HG02798 (cell line): ENCODE results near the gene KIAA0753.

ENCODE experiments used
- ATAC-seq: cut with Tn5 transposase; IDR thresholded peaks from one replicate; pipeline ENCODE4 v1.9.1; 2021; ENCODE audit warnings: mild to moderate bottlenecking; ENCODE audit not compliant: unreplicated experiment, poor library complexity

The KIAA0753 gene

GRCh38 chr17:6643451-6644125, 3.1 kb upstream of the KIAA0753 start:
- ATAC-seq, result no peak

GRCh38 chr17:6642592-6642991, 2.1 kb upstream of the KIAA0753 start:
- ATAC-seq, result no peak

- ATAC-seq, result peak; percentile 0
Observed at GRCh38 chr17:6641247-6641863, 844 bp upstream of the KIAA0753 start.

GRCh38 chr17:6639586-6640535, 650 bp downstream of the KIAA0753 start:
- ATAC-seq, result no peak

- ATAC-seq, result no peak
Observed at GRCh38 chr17:6639014-6639585, 1.4 kb downstream of the KIAA0753 start.

- no peak for ATAC-seq
Observed at GRCh38 chr17:6638046-6638908, 2.2 kb downstream of the KIAA0753 start.

GRCh38 chr17:6637458-6637840, 3.1 kb downstream of the KIAA0753 start:
- ATAC-seq, result no peak

GRCh38 chr17:6636616-6637457, 3.7 kb downstream of the KIAA0753 start:
- no peak for ATAC-seq

- ATAC-seq, result no peak
Observed at GRCh38 chr17:6636105-6636504, 4.4 kb downstream of the KIAA0753 start.

- ATAC-seq, result no peak
Observed at GRCh38 chr17:6633263-6633662, 7.2 kb downstream of the KIAA0753 start.

- no peak for ATAC-seq
Observed at GRCh38 chr17:6632530-6632929, 8.0 kb downstream of the KIAA0753 start.

- no peak for ATAC-seq
Observed at GRCh38 chr17:6630390-6630789, 10.1 kb downstream of the KIAA0753 start.

GRCh38 chr17:6627019-6627418, 13.5 kb downstream of the KIAA0753 start:
- ATAC-seq, result no peak

GRCh38 chr17:6626616-6627015, 13.9 kb downstream of the KIAA0753 start:
- ATAC-seq, result no peak

- ATAC-seq, result no peak
Observed at GRCh38 chr17:6623941-6624340, 16.6 kb downstream of the KIAA0753 start.

- no peak for ATAC-seq
Observed at GRCh38 chr17:6611231-6611630, 29.3 kb downstream of the KIAA0753 start.

- ATAC-seq, result no peak
Observed at GRCh38 chr17:6610011-6610410, 30.5 kb downstream of the KIAA0753 start.

- ATAC-seq, result no peak
Observed at GRCh38 chr17:6608321-6608720, 32.2 kb downstream of the KIAA0753 start.

GRCh38 chr17:6605142-6605541, 35.4 kb downstream of the KIAA0753 start:
- no peak for ATAC-seq
